Ishikawa (cell line): ENCODE measurements around the gene ZNF804A.

Experiments
- CEBPB ChIP-seq: IDR thresholded peaks from 2 replicates; pipeline ENCODE4 v1.6.1; 2012
- CREB1 ChIP-seq: IDR thresholded peaks from 2 replicates; pipeline ENCODE4 v1.6.1; 2012; ENCODE audit warnings: low read depth
- EGR1 ChIP-seq: IDR thresholded peaks from 2 replicates; pipeline ENCODE4 v1.6.1; 2012
- EP300 ChIP-seq: IDR thresholded peaks from 2 replicates; pipeline ENCODE4 v1.6.1; 2012; ENCODE audit warnings: borderline replicate concordance
- FOXM1 ChIP-seq: IDR thresholded peaks from 2 replicates; pipeline ENCODE4 v1.6.1; 2012; ENCODE audit warnings: low read depth, borderline replicate concordance
- MAX ChIP-seq: IDR thresholded peaks from 2 replicates; pipeline ENCODE4 v1.6.1; 2012
- NFIC ChIP-seq: IDR thresholded peaks from 2 replicates; pipeline ENCODE4 v1.6.1; 2012
- RAD21 ChIP-seq: IDR thresholded peaks from 2 replicates; pipeline ENCODE4 v1.6.1; 2012; ENCODE audit warnings: low read depth
- REST ChIP-seq: IDR thresholded peaks from 2 replicates; pipeline ENCODE4 v1.6.1; 2012; ENCODE audit warnings: low read depth, mild to moderate bottlenecking
- TAF1 ChIP-seq: IDR thresholded peaks from 2 replicates; pipeline ENCODE4 v1.6.1; 2012; ENCODE audit warnings: low read depth, mild to moderate bottlenecking
- TCF12 ChIP-seq: IDR thresholded peaks from 2 replicates; pipeline ENCODE4 v1.6.1; 2012; ENCODE audit warnings: low read depth
- TEAD4 ChIP-seq: IDR thresholded peaks from 2 replicates; pipeline ENCODE4 v1.6.1; 2012
- USF1 ChIP-seq: IDR thresholded peaks from 2 replicates; pipeline ENCODE4 v1.6.1; 2012
- YY1 ChIP-seq: IDR thresholded peaks from 2 replicates; pipeline ENCODE4 v1.6.1; 2012; ENCODE audit warnings: low read depth
- ZBTB7A ChIP-seq: IDR thresholded peaks from 2 replicates; pipeline ENCODE4 v1.6.1; 2012; ENCODE audit warnings: low read depth

ZNF804A gene

GRCh38 chr2:184628051-184628450 lies 29.7 kb downstream of the ZNF804A start:
- no peak for TF ChIP-seq EGR1
- no peak for TF ChIP-seq TAF1
- TF ChIP-seq CEBPB, result no peak
- no peak for TF ChIP-seq REST
- TF ChIP-seq MAX, result no peak
- no peak for TF ChIP-seq YY1
- no peak for TF ChIP-seq RAD21
- no peak for TF ChIP-seq USF1

- no peak for TF ChIP-seq MAX
- TF ChIP-seq RAD21, result no peak
- TF ChIP-seq TEAD4, result no peak
- TF ChIP-seq ZBTB7A, result no peak
- TF ChIP-seq CREB1, result no peak
- no peak for TF ChIP-seq NFIC
- TF ChIP-seq TCF12, result no peak
- TF ChIP-seq YY1, result no peak
- TF ChIP-seq FOXM1, result no peak
- no peak for TF ChIP-seq EP300
- TF ChIP-seq REST, result no peak
These were observed 35.4 kb downstream of the ZNF804A start for GRCh38 chr2:184633726-184634125.

GRCh38 chr2:184637781-184638180 lies 39.5 kb downstream of the ZNF804A start:
- no peak for TF ChIP-seq TAF1
- no peak for TF ChIP-seq CREB1
- TF ChIP-seq TEAD4, result no peak
- no peak for TF ChIP-seq USF1
- no peak for TF ChIP-seq REST
- no peak for TF ChIP-seq MAX
- TF ChIP-seq TCF12, result no peak
- no peak for TF ChIP-seq EGR1

- TF ChIP-seq MAX (no peak), RAD21 (peak; percentile 29; the same call in 1 of the 2 replicates), NFIC (no peak)
These were observed 46.4 kb downstream of the ZNF804A start for GRCh38 chr2:184644685-184645084.

- TF ChIP-seq EP300, result peak; percentile 29; the same call in 1 of the 2 replicates
- peak; percentile 73 for TF ChIP-seq TEAD4
- TF ChIP-seq MAX, result no peak; the same call in 1 of the 2 replicates
- TF ChIP-seq USF1, result no peak
- no peak for TF ChIP-seq CREB1
- peak; percentile 59 for TF ChIP-seq NFIC
- no peak for TF ChIP-seq YY1
- TF ChIP-seq TAF1, result no peak
- no peak for TF ChIP-seq EGR1
- no peak for TF ChIP-seq REST
- no peak for TF ChIP-seq FOXM1
- no peak for TF ChIP-seq CEBPB
- no peak for TF ChIP-seq ZBTB7A
- TF ChIP-seq TCF12, result peak; percentile 48; the same call in 1 of the 2 replicates
These were observed 47.8 kb downstream of the ZNF804A start for GRCh38 chr2:184646177-184646576.
